Globus pallidus (tissue), 1 donor: ENCODE results near the gene OOSP3.
"Not testable (repeated sequence)": the region's sequence is repeated elsewhere in the genome, so short reads cannot be mapped to it uniquely, and the experiment has no call there.

Experiments
- DNase-seq: peaks from one replicate; pipeline ENCODE4 v3.0.0-alpha.2; 2015; ENCODE audit warnings: low spot score

Gene OOSP3

DNA sequence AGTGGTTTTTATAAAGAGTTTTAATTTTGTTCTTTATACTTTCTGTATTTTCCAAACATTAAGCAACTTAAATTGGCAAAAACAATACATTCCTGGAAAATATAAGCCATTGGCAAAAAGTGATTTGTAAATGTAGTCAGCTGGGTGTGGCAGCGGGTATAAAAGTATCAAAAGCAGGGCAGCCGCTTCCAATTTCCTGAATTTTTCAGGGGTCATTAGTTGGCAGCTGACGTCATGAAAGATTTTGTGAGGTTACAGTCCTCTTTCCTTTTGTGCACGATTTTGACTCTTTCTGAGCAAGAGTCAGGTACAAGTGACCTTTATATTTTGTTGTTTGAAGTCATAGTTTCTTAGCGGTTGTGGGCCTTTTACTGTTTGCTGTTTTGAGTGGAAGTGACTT, at the start of gene OOSP3:
OOSP3 (plus strand) TSS at position 208 of the 400 bp plus-strand sequence; CDS start at position 235, 27 bp downstream.
- no peak for DNase-seq

- no peak for DNase-seq
Observed at GRCh38 chr11:59829358-59829757, 49.2 kb upstream of the OOSP3 start.

DNA sequence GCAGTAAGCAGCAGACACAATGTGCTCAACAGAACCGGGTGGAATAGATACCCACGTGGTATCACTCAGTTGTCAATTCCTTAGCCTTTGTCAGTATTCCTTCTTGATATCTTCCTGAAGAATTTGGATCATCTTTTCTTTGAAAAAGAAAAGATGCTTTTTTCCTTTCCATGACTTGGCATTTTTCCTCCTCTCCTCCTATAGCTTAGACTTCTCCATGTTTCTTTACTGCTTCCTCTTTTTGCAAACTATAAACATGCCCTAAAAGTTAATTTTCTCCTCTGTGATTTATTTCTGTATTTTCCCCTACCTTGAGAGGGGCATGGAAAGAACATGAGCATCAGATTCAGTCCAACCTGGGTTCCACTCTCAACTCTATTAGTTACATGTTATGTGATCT, 45.0 kb upstream of the OOSP3 start:
- DNase-seq = no peak

DNA sequence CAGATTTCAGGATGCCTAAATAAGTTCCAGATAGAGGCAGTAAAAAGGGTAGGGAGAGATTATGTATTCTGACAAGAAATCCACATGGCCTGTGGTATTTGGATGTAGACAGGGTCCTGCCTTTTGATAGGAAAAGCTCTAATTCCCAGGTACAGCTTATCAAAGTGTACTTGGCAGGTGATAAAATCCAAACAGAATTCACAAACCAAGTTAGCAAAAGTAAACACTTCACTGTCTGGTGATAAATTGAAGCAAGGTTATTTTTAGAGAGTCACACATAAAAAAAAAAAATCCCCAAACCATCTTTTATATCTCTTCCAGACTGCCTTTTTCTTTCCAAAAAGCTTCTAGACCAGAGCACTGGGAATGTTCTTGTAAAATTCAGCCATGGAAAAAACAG, 39.0 kb upstream of the OOSP3 start:
- no peak for DNase-seq

- no peak for DNase-seq
Observed at GRCh38 chr11:59841514-59841913, 37.1 kb upstream of the OOSP3 start.

DNA sequence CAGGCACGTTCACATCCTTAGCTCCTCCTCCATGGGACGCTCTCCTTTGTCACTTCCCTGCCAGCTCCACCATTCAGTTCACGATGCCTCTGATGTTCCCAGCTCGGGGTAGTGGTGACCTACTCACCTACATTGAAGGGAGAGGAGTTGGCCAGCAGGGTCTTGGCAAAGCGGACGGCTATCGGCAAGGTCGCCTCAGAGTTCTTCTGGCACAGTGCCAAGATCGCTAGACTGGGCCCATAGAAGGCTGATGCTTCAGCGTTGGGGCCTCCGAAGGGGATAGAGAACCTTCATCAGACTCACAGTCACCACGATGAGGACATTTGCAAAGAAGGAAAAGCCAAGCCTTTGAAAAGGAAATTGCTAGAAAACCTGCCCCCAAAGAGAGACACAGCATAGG, 36.3 kb upstream of the OOSP3 start:
- no peak for DNase-seq

DNA sequence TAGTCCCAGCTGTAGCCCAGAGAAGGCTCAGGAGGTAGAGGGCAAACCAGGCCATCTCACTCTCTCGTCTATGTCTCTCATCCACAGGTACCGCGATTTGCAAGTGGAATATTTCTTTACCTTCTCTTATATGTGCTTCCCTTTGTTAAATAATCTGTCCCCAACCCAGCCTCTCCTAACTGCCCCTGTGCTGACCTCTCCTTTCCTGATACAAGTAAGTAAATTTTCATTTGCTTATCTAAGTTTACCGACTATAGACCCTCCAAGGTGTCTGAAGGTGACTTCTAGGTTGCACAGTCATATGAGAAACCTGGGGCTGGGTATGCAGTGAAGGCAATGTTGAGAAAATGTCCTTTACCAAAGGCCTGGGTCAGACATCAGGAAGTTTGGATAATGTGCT, 33.2 kb upstream of the OOSP3 start, which contains the start of gene CBLIF:
CBLIF (minus strand) TSS at position 101 of the 400 bp plus-strand sequence; CDS start at position 55, 46 bp downstream.
- no peak for DNase-seq

DNA sequence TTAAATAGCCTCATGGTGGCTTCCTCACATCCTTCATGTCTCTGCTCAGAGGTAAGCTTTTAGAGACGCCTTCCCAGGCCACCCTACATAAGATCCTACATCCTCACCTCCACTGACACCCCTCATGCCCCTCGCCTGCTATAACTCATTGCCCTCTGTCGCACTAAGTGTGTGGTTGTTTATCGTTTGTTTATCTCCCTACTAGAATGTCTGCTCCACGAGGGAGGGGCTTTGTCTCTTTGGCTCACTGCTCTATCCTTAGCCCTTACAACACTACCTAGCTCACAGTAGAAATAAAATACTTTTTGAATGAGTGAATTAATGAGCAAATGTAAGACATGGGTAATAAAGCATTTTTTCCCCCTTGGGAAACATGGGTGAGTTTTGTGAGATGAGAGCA, 32.0 kb upstream of the OOSP3 start:
- no peak for DNase-seq

- no peak for DNase-seq
Observed at GRCh38 chr11:59847626-59848025, 31.0 kb upstream of the OOSP3 start.

GRCh38 chr11:59848439-59848838, 30.1 kb upstream of the OOSP3 start:
- not testable (repeated sequence) for DNase-seq

DNA sequence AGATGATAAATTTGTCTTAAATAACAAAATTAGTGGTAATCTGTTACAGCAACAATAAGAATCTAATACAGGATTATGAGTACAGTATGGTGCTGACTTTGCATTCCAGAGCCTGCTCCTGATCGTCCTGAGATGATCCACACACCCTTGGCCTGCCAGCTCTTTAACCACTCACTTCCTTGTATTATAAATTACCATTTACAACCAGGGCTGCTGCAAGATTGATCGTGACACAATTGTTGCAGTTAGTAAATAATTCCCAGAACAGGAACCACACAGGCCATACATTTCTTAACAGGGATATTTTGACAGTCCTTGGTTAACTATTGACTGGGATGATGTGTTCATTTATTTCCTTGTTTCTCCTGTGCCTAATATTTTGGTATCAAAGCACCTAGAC, 29.5 kb upstream of the OOSP3 start:
- DNase-seq = no peak

DNA sequence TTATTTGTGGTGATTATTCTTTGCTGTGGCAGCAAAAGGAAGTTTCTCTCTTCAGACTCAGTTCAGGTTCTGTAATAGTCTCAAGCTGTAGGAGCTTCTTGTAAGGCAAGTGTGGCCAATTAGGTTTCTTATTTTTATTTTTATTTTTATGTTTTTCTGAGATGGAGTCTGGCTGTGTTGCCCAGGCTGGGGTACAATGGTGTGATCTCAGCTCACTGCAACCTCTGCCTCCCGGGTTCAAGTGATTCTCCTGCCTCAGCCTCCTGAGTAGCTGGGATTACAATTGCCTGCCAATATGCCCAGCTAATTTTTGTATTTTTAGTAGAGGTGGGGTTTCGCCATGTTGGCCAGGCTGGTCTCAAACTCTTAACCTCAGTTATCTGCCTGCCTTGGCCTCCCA, 29.0 kb upstream of the OOSP3 start:
- not testable (repeated sequence) for DNase-seq

DNA sequence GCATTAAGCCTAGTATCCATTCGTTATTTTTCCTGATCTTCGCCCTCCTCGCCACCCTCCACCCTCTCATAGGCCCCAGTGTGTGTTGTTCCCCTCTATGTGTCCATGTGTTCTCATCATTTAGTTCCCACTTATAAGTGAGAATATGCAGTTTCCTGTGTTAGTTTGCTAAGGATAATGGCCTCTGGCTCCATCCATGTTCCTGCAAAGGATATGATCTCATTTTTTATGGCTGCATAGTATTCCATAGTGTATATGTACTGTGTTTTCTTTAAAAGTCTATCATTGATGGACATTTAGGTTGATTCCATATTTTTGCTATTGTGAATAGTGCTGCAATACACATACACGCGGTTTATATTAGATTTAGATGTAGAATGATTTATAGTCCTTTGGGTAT, 27.2 kb upstream of the OOSP3 start:
- DNase-seq = not testable (repeated sequence)

DNA sequence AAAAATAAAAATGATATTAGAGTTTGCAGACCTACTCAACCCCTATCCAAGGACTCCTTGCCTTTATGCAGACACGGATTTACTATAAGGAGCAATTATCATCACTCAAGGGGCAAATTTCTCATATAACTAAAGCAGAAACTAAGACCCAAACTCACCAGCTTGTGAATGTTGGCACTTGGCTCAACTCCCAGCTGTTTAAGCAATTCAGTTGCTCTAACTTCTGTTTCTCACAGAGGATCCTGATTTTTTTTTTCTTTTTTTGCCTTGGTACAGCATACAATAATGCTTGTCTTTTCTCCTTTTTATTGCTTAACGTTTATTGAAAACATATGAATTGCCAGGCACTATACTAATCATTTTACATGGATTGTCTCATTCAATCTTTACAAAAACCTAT, 23.7 kb upstream of the OOSP3 start:
- DNase-seq = no peak

DNA sequence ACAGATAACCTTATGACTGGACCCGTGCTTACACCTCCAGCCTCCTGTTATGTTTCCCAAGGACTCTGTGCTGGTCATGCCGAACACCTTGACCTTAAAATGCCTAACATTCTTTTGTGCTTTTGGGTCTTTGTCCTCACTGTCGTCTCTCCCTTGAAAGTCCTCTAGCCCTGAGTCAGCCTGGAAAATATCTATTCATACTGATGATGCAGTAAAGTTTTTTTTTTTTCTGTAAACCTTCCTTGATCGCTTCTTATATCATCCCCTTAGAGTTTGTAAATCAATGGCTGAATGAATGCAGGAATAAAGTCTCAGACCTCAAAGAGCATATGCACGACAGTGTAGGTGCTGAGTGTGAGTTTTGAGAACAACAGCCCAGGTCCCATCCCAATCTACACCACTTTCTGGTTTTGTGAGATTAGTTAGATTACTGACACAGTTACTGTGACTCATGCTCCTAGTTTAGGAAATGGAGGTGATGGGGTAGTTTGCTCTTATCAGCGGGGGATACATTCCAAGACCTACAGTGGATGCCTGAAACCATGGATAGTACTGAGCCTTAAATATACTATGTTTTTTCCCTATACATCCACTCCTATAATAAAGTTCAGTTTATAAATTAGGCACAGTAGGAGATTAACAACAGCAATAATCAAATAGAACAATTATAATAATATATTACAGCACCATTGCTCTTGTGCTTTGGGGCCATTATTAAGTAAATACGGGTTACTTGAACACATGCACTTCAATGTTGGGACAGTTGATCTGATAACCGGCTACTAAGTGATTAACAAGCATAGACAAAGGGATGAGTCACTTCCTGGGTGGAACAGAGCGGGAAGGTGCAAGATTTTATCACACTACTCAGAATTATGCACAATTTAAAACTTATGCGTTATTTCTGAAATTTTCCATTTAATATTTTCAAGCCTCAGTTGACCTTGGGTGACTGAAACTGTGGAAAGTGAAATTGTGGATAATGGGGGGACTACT, 20.8 kb upstream of the OOSP3 start:
- no peak for DNase-seq

DNA sequence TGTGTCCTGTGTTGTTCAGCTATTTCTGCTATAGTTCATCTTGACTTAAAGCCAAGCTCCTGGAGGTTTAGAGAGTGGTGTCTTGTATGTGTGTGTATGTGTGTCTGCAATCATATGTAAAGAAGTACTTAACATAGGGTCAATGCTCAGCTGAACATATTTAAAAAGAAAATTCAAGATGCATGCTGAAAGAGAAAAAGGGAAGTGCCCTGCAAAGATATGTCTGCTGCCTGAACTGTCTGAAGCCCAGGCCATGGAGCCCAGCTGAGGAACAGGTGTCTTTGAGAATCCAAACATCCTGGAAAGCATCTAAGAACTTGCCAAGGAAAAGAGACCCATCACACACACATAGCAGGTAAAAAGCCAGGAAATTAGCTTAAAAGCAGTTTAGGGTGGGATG, 18.9 kb upstream of the OOSP3 start:
- DNase-seq = no peak

GRCh38 chr11:59862252-59862651, 16.3 kb upstream of the OOSP3 start:
- no peak for DNase-seq

DNA sequence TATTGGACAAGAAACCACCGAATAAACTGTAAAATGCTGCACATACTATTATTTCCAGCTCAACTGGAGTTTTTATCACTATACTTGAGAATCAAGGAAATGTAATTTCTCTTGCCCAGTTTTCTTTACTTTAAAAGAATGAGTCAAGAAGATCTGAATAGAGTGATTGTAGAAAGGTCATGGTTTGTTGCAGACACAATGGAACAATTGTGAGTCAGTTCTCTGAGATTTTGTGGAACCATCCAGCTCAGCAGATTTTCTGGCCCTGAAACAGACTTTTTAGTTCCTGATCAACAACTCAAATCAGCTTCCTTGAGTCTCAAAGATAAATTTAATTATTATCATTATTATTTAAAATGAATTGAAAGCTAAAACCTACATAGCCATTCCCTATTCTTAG, 13.6 kb upstream of the OOSP3 start:
- peak; percentile 24 for DNase-seq

- DNase-seq = no peak
Observed at GRCh38 chr11:59866397-59866796, 12.2 kb upstream of the OOSP3 start, which contains the start of gene TCN1. Gene TCN1 (minus strand): TSS chr11:59866487. CDS start chr11:59866470, 17 bp downstream.

- DNase-seq = no peak
Observed at GRCh38 chr11:59866836-59867235, 11.7 kb upstream of the OOSP3 start.

DNA sequence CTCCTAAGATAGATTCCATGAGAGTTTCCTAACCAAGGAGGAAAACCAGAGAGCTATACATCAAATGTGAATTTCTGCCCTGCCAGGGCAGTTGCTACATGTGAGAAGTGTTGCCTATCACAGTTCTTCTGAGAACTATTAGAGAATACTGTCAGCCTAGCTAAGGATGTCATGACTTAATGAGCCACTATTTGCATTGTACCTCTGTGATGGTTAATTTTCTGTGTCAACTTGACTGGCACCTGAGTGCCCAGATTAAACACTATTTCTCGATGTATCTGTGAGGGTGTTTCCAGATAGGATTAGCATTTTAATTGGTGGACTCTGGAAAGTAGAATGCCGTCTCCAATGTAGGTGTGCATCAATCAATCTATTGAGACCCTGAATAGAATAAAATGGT, 10.6 kb upstream of the OOSP3 start:
- DNase-seq = no peak

GRCh38 chr11:59872076-59872475, 6.5 kb upstream of the OOSP3 start:
- no peak for DNase-seq

DNA sequence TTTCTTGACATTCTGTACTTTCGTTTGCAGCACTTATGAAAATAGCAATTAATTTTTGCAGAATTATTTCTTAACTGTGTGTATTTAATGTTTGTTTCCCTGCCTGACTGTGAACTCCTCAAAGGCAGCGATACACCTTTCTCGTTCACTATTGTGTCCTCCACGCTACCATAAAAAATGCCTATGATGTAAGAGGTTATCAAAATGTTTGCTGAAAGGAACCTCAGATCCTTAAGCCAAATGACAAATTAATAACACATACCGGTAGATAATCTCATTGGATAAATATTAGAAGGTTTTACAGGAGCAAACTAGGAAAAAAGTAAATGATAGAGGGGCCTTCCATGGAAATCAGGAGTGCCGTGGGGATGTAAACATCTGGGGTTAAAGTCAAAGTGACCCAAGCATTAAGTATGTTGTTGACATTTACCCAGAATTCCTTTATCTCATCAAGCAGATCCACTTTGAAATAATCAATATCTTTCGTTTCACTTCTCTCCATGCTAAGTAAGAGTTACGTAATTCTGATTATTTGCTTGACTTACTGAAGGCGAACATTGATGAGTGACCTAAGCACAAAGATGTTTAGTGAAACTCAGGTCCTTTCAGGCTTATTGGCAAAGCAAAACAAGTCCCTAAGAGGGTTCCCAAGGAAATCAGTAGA, 2.6 kb upstream of the OOSP3 start:
- DNase-seq = no peak
